GM19467 (cell line): Measurements from ENCODE around the gene PTPRN2.

Experiments used
- ATAC-seq: cut with Tn5 transposase; IDR thresholded peaks from one replicate; pipeline ENCODE4 v1.9.1; 2021; ENCODE audit warnings: mild to moderate bottlenecking, moderate library complexity; ENCODE audit not compliant: unreplicated experiment

The PTPRN2 gene

DNA sequence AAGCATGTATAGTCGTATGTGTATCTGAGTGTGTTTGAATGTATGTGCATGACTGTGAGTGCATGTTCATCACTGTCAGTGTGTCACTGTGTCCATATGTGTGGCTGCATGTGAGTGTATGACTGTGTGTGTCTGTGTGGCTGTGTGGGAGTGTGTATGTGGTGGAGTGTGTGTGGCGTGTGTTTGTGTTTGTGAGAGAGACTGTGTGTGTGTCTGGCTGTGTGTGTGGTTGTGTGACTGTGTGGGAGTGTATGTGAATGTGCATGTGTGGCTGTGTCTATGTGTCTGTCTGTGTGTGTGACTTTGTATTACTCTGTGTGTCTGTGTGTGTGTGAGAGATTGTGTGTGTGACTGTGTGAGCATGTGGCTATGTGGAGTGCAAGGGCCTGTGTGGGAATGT is 748.4 kb downstream of the PTPRN2 start:
- no peak for ATAC-seq

DNA sequence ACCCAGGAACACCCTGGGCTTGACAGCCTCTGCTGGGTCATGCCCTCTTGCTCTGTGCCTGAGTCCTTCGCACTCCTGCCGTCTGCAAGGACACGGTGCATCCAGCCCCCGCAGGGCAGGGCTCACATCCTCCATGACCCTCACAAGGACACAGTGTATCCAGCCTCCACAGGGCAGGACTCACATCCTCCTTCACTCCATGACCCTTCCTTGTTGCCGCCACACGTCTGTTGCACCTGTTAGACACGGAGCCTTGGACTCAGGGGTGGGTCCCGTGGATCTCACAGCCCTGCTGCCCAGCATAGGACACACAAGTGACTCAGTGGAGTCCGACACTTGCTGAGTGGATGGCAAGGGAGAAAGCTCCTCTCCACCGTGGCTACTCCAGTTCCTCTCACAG is 750.1 kb downstream of the PTPRN2 start:
- ATAC-seq: no peak

DNA sequence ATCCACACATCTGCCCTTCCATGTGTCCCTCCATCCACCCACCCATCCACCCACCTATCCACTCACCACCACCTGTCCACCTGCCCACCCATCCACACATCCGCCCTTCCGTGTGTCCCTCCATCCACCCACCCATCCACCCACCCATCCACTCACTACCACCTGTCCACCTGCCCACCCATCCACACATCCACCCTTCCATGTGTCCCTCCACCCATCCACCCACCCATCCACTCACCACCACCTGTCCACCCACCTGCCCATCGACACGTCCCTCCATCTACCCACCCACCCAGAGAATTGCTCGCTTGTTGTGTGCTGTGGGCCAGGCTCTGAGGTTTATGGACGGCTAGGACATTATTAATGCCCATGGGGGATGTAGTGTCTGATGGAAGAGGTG is 750.6 kb downstream of the PTPRN2 start:
- no peak for ATAC-seq

DNA sequence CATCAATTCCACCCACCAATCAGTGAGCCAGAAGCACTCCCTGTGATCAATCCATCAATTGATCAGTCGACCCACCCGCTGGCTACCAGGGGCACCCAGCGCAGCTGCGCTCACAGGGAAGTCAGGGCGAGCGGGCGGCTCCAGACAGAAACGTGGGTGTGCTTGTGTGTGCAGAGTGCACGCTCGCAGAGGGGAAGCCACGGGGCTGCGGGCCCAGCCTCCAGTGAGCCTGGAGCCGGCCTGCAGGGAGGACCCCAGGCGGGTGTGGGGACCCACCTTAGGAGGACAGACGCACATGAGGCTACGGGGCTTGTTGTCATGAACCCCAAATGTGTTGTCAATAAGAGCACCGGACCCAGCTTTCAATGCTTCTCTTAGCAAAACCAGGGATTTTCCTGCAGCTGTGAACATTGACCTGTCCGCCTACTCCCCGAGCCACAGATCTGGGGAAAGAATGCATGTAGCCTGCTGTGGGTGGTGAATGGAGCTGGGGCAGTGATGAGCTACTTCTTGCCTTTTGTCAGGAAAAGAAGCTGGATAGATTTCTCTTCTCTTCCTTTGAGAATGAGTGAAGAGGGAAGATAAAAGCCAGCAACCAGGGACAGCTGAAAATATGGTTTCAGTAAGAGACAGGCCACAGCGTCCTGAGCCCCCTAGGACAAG is 753.0 kb downstream of the PTPRN2 start:
- ATAC-seq: no peak

DNA sequence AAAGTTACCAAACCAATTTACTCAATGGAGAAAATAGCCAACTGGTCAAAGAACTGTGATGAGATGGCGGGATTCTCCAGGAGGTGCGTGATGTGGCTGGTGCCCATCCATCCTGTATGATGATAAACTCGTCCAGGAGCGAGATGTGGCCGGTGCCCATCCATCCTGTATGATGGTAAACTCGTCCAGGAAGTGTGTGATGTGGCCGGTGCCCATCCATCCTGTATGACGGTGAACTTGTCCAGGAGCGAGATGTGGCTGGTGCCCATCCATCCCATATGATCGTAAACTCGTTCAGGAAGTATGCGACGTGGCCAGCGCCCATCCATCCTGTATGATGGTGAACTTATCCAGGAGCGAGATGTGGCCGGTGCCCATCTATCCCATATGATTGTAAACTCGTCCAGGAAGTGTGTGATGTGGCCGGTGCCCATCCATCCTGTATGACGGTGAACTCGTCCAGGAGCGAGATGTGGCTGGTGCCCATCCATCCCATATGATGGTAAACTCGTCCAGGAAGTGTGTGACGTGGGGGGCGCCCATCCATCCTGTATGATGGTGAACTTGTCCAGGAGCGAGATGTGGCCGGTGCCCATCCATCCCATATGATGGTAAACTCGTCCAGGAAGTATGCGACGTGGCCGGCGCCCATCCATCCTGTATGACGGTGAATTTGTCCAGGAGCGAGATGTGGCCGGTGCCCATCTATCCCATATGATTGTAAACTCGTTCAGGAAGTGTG is 754.6 kb downstream of the PTPRN2 start:
- ATAC-seq: no peak

DNA sequence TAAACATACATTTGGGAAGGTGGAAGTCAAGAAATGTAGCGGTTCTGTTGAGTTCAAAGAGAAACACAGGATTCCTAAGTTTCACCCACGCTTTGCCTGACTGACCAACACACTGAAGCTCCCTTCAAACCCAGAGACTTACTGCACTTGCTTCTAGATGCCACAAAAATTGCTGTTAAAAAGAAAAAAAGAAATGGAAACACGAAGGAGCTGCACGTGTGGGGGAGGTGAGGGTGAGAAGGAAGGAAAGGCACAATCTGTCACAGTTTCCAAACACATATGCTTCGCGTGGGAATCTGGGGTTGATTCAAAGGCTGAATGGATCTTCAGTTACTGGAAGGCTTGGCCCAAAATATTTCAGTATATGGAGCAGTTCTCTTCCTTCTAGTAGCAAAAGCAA is 755.2 kb downstream of the PTPRN2 start:
- no peak for ATAC-seq

DNA sequence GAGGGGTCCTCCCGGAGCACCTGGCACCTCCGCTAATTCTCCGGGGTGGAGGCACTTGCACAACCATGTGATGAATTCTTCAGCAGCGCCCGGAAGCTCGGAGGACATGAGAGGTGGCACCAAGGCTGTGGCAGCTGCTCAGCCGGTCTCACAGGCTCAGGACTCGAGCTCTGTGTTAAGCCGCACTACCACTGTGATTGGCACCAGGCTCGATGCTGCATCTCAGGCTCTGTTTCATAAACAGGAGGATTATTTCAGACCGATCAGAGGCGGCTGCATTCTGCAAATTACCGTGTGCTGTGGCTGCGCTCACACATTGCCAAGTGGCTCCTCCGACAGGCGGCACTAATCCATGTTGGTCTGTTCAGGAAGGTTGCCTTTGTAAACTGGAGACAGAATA is 755.6 kb downstream of the PTPRN2 start:
- no peak for ATAC-seq

DNA sequence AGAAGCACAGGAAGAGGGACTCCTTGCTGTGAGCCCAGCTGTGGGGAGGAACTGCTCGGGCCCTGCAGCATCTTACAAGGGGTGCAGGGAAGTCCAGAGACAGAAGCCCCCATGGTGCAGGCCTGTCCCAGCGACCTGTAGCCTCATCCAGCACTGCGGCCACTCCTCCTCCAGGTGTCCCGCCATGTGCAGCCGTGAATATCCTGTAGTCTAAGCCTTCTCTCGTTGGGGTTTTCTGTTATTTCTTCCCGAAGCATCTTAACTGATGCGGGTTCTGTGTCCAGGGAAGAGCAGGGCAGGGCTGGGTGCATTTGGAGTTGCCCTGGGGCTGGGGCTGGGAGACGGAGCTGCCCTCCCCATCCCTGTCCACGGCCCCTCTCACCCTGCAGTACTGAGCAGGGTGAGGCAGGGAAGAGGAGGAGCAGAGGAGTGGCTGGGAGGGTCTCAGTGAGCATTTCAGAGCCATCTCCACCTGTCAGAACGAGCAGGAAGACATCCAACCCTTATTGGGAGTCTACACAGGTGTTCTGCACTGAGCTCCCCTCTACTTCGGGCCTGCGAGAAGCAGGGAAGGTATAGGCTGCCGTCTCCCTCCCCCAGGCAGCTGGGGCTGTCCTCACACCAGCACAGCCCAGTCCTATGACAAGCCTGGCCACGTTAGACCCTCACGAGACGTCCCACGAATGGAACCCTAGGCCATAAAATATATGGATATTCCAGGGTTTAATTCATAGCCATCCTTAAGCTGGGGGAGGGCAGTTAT is 756.3 kb downstream of the PTPRN2 start:
- ATAC-seq: no peak

DNA sequence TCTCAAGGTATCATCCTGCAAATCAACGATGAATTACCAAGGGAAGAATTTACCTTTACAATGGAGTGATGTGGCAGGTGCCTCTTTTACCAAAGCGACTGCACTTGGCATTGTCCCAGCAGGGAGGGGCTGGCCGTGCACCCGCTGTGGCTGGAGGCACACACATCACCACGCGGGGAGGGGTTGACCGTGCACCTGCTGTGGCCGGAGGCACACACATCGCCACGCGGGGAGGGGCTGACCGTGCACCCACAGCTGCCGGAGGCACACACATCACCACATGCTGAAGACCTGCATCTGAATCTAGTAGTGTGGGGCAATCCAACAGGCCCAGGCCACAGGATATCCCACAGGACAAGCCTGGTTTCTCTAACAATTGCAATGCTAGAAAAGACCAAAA is 757.3 kb downstream of the PTPRN2 start:
- no peak for ATAC-seq

DNA sequence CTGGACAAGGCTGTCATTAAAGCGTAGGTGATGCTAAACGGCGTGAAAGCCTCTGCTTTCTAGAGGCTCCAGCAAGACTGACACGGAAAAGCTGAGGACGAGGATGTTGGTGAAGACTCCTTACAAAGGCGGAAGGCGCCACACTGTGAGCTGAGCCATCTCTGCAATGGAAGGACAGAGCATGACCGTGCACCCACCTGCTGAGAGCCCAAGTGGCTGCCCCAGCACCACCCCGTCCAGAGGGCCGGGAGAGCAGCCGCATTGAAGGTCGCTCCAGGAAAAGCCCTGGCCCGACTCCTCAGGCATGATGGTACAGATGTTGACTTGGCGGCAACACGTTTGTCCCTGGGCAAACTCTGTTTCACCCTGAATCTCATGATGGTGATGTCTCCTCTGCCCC is 758.1 kb downstream of the PTPRN2 start:
- no peak for ATAC-seq

DNA sequence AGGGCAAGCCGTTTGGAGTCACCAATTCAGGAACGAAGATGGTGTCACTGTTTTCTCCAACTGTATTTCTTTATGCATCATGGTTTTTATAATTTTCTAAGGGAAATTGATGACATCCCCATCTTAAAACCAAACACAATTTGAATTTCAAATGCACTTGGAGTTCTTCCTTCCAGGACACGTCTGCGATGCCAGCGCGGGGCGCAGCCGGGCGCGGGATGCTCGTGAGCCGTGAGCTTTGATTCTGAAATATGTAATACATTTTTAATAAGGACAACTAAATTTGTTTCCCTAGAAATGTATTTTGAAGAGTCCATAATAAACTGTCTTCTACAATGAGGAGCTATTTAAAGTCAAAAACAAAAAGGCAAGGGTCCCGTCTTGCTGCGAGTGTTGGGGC is 758.7 kb downstream of the PTPRN2 start:
- ATAC-seq: no peak

DNA sequence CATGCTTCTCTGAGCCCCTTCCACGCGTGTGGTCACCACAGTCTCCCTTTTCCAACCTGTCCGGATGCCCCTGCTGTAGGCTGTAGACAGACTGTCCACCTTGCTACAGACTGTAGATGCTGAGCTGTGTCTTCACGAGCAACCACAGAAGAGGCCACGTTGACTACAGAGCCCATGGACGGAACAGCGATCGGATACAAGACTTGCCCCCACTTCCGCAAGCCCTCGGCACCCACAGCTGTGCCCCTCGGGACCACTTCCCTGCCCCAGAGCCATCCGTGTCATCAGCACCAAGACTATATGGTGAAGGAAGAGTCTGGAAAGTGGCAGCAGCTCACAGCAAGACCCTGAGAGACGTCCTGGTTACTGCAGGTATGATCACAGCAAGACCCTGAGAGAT is 759.4 kb downstream of the PTPRN2 start:
- ATAC-seq: no peak

DNA sequence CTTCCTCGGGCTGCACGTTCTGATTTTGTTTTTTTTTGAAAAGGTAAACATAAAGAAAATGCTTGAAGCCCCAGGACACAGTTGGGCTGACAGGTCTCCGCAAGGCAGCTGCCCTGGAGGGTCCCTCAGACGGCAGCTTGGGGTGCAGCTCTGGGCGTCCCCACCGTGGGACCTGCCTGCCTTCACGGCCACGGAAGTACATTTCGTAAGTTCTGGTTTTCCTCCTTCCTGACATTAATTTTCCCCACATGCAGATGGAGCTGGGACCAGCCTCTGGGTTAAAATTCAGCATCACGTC is 759.8 kb downstream of the PTPRN2 start:
- no peak for ATAC-seq

DNA sequence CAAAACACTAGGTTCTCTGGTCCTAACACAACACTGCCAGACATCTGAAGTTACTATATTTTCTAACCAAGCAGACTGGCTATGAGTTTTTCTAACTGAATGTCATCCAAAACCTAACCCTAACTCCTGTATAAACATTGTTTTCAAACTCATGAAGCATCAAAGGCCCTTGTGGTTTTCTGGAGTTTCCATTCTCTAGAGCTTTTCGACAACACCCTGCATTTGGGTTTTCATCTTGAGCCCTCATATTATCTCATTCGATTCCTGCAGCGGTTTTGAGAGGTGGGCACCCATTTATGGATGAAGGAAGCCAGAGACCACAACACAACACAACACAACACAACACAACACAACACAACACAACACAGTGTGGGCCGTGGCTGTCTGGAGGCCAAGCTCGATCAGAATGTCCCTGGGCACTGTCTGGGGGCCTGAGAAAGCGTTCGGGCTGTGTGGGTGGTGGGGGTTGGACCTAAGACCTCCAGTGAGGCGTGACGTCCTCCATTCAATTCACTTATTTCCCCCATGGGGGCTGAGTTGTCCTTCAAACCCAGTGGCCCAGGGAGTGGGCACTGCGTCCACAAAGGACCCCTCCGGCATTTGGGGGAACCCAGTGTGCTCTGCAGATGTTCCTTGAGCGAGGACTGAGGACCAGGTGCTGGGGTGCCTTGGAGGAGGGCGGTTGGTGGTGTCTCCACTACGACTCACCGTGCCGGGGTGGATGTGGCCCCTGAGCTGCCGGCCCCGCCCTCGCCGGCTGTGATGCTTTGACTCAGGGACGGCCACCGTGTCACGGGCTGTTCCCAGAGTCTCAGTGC is 760.4 kb downstream of the PTPRN2 start:
- no peak for ATAC-seq

DNA sequence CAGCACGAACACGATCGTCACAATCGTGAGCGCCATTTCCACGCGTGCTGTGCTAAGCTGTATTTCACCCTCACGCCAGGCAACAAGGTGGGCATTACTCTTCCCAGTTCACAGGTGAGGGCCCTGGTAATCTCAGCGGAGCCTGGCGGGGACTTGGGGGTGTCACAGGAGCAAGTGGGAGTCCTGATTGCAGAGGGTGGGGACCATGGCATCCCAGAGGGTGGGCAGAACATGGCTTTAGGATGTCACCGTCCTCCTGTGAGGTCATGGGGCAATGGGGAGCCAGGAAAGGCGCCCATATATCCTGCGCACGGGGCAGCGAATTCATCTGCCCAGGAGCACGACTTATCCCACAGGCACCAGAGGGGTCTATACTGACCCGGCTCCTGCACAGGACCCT is 761.1 kb downstream of the PTPRN2 start:
- ATAC-seq: no peak

DNA sequence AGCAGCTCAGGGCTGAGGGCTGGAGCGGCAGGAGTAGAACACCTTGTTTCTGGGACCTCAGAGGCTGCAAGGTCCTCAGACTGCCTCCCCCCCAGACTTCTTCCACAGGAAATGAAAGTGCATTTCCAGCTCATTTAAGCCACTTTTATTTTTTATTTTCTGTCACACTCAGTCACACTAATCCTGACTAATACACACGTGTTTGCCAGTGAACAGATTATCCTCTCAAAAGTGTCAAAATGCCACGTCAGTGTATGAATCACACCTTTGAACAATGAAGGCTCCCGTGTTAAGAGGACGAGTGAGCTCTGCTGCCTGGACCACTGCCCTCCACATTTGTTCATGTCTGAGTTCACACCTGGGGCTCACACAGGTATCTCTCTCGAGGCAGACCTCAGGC is 762.3 kb downstream of the PTPRN2 start:
- no peak for ATAC-seq

DNA sequence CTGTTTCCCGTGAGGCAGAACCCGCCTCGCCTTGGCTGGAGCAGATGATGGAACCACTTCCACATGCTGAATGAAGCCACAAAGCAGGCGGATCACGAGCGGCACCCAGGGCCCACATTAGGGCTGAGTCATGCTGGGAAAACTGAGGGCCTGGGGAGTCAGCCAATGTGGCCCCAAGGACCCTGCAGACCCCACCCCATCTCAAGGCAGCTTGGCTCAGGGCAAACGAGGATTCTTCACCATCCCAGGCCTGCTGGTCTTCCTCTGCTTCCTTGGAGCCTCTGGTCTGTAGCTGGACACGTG is 762.9 kb downstream of the PTPRN2 start:
- no peak for ATAC-seq

DNA sequence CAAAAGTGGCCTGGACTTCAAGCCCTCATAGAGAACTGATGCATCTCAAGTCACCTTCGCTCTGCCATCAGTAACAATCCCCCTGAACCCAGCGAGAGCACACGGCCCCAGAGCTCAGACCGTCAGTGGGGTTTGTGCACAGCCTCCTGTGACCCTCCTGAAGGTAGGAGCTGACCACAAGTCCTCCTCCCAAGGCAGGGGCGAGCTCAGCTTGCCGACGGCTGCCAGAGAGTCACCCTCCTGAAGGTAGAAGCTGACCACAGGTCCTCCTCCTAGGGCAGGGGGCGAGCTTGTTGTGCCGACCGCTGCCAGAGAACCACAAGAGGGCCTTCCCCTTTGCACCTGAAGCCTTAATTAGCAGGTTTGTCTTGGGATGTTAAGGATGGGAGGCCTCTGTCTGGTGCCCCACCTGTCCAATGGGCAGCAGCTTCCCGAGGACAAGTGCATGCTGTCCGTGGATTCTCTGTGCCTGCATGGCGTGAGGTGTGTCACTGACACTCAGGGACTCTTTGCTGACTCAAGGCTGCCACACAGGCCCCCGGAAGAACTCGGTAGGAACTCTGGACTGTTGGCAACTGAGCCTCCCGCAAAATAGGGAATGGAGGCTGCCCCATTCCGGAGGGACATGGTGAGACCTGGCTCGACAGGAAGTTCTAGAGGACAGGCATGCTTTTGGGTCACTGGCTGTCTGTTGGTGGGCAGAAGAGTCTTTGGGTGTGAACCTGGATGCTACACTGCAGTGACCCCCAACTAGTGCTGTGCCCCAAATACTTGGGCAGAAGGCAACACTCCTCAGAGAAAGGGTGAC is 763.4 kb downstream of the PTPRN2 start:
- no peak for ATAC-seq

DNA sequence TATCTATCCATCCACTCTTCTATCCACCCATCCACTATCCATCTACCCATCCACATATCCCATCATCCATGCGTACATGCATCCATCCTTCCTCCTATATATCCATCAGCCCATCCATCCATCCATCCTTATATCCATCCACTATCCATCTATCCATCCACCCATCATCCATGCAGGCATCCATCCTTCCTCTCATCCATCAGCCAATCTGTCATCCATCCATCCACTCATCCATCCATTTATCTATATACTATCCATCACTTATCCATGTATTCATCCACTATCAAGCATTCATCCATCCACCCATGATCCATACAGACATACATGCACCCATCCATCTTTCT is 765.0 kb downstream of the PTPRN2 start:
- no peak for ATAC-seq

DNA sequence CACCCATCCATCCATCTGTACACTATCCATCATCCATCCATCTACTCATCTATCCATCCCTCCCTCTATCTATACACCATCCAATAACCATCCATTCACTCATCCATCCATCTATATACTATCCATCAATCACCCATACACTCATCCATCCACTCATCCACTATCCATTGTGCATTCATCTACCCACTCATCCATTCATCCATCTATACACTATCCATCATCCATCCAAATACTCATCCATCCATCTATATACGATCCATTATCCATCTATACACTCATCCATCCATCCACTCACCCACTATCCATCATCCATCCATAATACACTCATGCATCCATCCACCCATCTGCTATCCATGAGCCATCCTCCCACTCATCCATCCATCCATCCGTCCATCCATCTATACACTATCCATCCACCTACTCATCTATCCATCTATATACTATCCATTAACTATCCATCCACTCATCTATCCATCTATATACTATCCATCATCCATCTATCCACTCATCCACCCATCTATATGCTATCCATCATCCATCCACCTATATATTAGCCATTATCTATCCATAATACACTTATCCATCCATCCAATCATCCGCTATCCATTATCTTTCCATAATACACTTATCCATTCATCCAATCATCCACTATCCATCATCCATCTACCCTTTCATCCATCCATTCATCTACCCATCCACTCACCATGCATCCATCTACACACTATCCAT is 765.5 kb downstream of the PTPRN2 start:
- no peak for ATAC-seq
